Measurements from ENCODE around the gene SHC2. TPM values are rescaled to one million over a fixed set of nuclear protein-coding genes. Genes with fewer than 3 reads are reported as not detected.

SHC2 gene
- total RNA-seq, 1 donor from 2014 or later = 24.0 TPM

- Histone ChIP-seq H3K4me3 (no peak overlapping the region), H3K27ac (no peak overlapping the region), H3K36me3 (peaks cover 4% of the 10 kb centered on the region), H3K9me3 (no peaks in the 10 kb centered on the region), H3K4me1 (peaks cover 21% of the 10 kb centered on the region), H3K27me3 (ENCODE audit: low read depth) (no peaks in the 10 kb centered on the region)
- peak; percentile 50 for DNase-seq
- intact Hi-C loops (cut with DNase I) = no loop called here
- no peak for TF ChIP-seq CTCF (IDR thresholded peaks at IDR 0.05)
- ATAC-seq = no peak
Observed at GRCh38 chr19:504616-505015, 43.8 kb upstream of the SHC2 start.

- no peaks in the 10 kb centered on the region for H3K36me3 ChIP-seq
- H3K27me3 ChIP-seq (ENCODE audit: low read depth) = peaks cover 22% of the 10 kb centered on the region
- DNase-seq (no peak), ATAC-seq (no peak)
- H3K4me1 ChIP-seq = peaks cover 8% of the 10 kb centered on the region
- H3K9me3 ChIP-seq = no peaks in the 10 kb centered on the region
- H3K27ac ChIP-seq = no peak overlapping the region
- no peak overlapping the region for H3K4me3 ChIP-seq
- intact Hi-C loops (cut with DNase I) = no loop called here
- no peak for TF ChIP-seq CTCF (IDR thresholded peaks at IDR 0.05)
Observed at GRCh38 chr19:501646-502045, 40.8 kb upstream of the SHC2 start.

- no peak for DNase-seq
Observed at GRCh38 chr19:498977-499623, 38.3 kb upstream of the SHC2 start.

GRCh38 chr19:498511-498891, 37.7 kb upstream of the SHC2 start:
- intact Hi-C loops (cut with DNase I) = no loop called here
- H3K4me1 ChIP-seq = no peaks in the 10 kb centered on the region
- no peak for TF ChIP-seq CTCF (IDR thresholded peaks at IDR 0.05)
- H3K27ac ChIP-seq = no peak overlapping the region
- no peaks in the 10 kb centered on the region for H3K36me3 ChIP-seq
- no peak for DNase-seq
- no peaks in the 10 kb centered on the region for H3K9me3 ChIP-seq
- H3K27me3 ChIP-seq (ENCODE audit: low read depth) = peaks cover 36% of the 10 kb centered on the region
- no peak overlapping the region for H3K4me3 ChIP-seq
- ATAC-seq = no peak

More at GRCh38 chr19:498977-499623, 38.3 kb upstream of the SHC2 start:
- ATAC-seq = no peak
- no peaks in the 10 kb centered on the region for H3K4me1 ChIP-seq
- intact Hi-C loops (cut with DNase I) = no loop called here
- no peaks in the 10 kb centered on the region for H3K9me3 ChIP-seq
- no peaks in the 10 kb centered on the region for H3K36me3 ChIP-seq
- no peak overlapping the region for H3K4me3 ChIP-seq
- no peak for TF ChIP-seq CTCF (IDR thresholded peaks at IDR 0.05)
- H3K27me3 ChIP-seq (ENCODE audit: low read depth) = peaks cover 36% of the 10 kb centered on the region
- H3K27ac ChIP-seq = no peak overlapping the region

GRCh38 chr19:497869-498510, 37.2 kb upstream of the SHC2 start:
- intact Hi-C loops (cut with DNase I) = no loop called here
- peak; percentile 2 to 15 for ATAC-seq
- TF ChIP-seq CTCF (IDR thresholded peaks at IDR 0.05) = no peak
- peak; percentile 44 for DNase-seq
- Histone ChIP-seq H3K27me3 (ENCODE audit: low read depth) (peaks cover 36% of the 10 kb centered on the region), H3K36me3 (no peaks in the 10 kb centered on the region), H3K27ac (no peak overlapping the region), H3K9me3 (no peaks in the 10 kb centered on the region), H3K4me3 (no peak overlapping the region), H3K4me1 (no peaks in the 10 kb centered on the region)
